GM23338 (cell line): ENCODE data around the gene NECTIN2. TPM values are rescaled to one million over a fixed set of nuclear protein-coding genes. Genes with fewer than 3 reads are reported as not detected.
A peak's percentile ranks its signal among the peaks of the same experiment; 100 is the strongest.

Source experiments
- ATAC-seq: fragments of 200-7000 bp; cut with Tn5 transposase; 3 replicates; pipeline ENCODE4 v1.9.1; 2020
- DNase-seq: peaks from one replicate; pipeline ENCODE4 v3.0.0-alpha.2; 2015; ENCODE audit warnings: low spot score
- H2AFZ ChIP-seq: fragments of 200-600 bp; sonication (generic); 2 replicates; pipeline ENCODE4 v1.8.0; 2016; ENCODE audit warnings: antibody characterized with exemption, mild to moderate bottlenecking, moderate library complexity
- H3F3A ChIP-seq: fragments of 200-600 bp; sonication (generic); replicated peaks from 2 replicates; pipeline ENCODE4 v1.8.0; 2017; ENCODE audit warnings: antibody characterized with exemption, mixed run types, low read depth
- H3K27ac ChIP-seq: fragments of 200-600 bp; sonication (generic); 2 replicates; pipeline ENCODE4 v1.6.1; 2016; ENCODE audit warnings: low read depth
- H3K27me3 ChIP-seq: fragments of 200-600 bp; sonication (generic); 2 replicates; pipeline ENCODE4 v1.8.0; 2016; ENCODE audit warnings: mild to moderate bottlenecking, mixed run types, moderate library complexity; ENCODE audit not compliant: insufficient read depth
- H3K36me3 ChIP-seq: fragments of 200-600 bp; sonication (generic); 2 replicates; pipeline ENCODE4 v1.8.0; 2016; ENCODE audit warnings: mild to moderate bottlenecking; ENCODE audit not compliant: insufficient read depth
- H3K4me1 ChIP-seq: fragments of 200-600 bp; sonication (generic); 2 replicates; pipeline ENCODE4 v1.8.0; 2016; ENCODE audit warnings: mild to moderate bottlenecking, moderate library complexity; ENCODE audit not compliant: insufficient read depth
- H3K4me2 ChIP-seq: fragments of 200-600 bp; sonication (generic); 2 replicates; pipeline ENCODE4 v1.7.1; 2017; ENCODE audit warnings: mixed run types
- H3K4me3 ChIP-seq: fragments of 200-600 bp; sonication (generic); 2 replicates; pipeline ENCODE4 v1.6.1; 2016; ENCODE audit warnings: mixed run types
- H3K79me2 ChIP-seq: fragments of 200-600 bp; sonication (generic); replicated peaks from 2 replicates; pipeline ENCODE4 v1.8.0; 2017; ENCODE audit warnings: mild to moderate bottlenecking; ENCODE audit not compliant: insufficient read depth
- H3K9me2 ChIP-seq: fragments of 200-600 bp; sonication (generic); 2 replicates; pipeline ENCODE4 v1.8.0; 2017; ENCODE audit not compliant: insufficient read depth
- H4K20me1 ChIP-seq: fragments of 200-600 bp; sonication (generic); replicated peaks from 2 replicates; pipeline ENCODE4 v1.8.0; 2017; ENCODE audit warnings: mild to moderate bottlenecking; ENCODE audit not compliant: insufficient read depth
- H3K27ac Mint-ChIP-seq: 2 replicates; pipeline ENCODE4 v1.8.0; 2020; ENCODE audit warnings: inconsistent platforms, mild to moderate bottlenecking, moderate library complexity, mixed read lengths
- H3K27me3 Mint-ChIP-seq: 3 replicates; pipeline ENCODE4 v1.8.0; 2022; ENCODE audit warnings: low read depth, mild to moderate bottlenecking, moderate library complexity, mixed read lengths, inconsistent platforms; ENCODE audit not compliant: insufficient read depth, poor library complexity
- H3K36me3 Mint-ChIP-seq: 3 replicates; pipeline ENCODE4 v1.8.0; 2021; ENCODE audit warnings: low read depth, mild to moderate bottlenecking, inconsistent platforms, moderate library complexity, mixed read lengths
- H3K4me1 Mint-ChIP-seq: 3 replicates; pipeline ENCODE4 v1.8.0; 2020; ENCODE audit warnings: mild to moderate bottlenecking, inconsistent platforms, mixed read lengths
- H3K4me3 Mint-ChIP-seq: 3 replicates; pipeline ENCODE4 v1.8.0; 2021; ENCODE audit warnings: moderate library complexity, mild to moderate bottlenecking, inconsistent platforms, mixed read lengths
- H3K9me3 Mint-ChIP-seq: 3 replicates; pipeline ENCODE4 v1.8.0; 2020; ENCODE audit warnings: moderate library complexity, mild to moderate bottlenecking, inconsistent platforms, mixed read lengths
- CREB1 ChIP-seq: fragments of 250-450 bp; sonication (Bioruptor Pico); IDR thresholded peaks from 2 replicates; pipeline ENCODE4 v1.5.0; 2020; ENCODE audit warnings: low read depth, mild to moderate bottlenecking, moderate library complexity
- CTCF ChIP-seq, 2 experiments: fragments of 200-600 bp in 1 of 2; sonication (generic) in 1 of 2; conservative IDR thresholded peaks; 2 replicates each; pipeline versions ENCODE4 v1.5.1 to v1.6.1; 2016 to 2017; ENCODE audit warnings: antibody characterized with exemption in 2 of 2, low read depth in 2 of 2, mild to moderate bottlenecking in 2 of 2, moderate library complexity in 1 of 2
- NANOG ChIP-seq: IDR thresholded peaks from 2 replicates; pipeline ENCODE4 v1.6.1; 2016; ENCODE audit warnings: antibody characterized with exemption, borderline replicate concordance
- REST ChIP-seq: IDR thresholded peaks from one replicate; pipeline ENCODE4 v1.6.1; 2018; ENCODE audit warnings: antibody characterized with exemption; ENCODE audit not compliant: unreplicated experiment
- STAT1 ChIP-seq: IDR thresholded peaks from one replicate; pipeline ENCODE4 v1.6.1; 2016; ENCODE audit warnings: antibody characterized with exemption; ENCODE audit not compliant: unreplicated experiment
- ZNF114 ChIP-seq: fragments of 250-450 bp; sonication (Bioruptor Pico); IDR thresholded peaks from 2 replicates; pipeline ENCODE4 v1.5.0; 2020; ENCODE audit warnings: mild to moderate bottlenecking, moderate library complexity
- ZNF331 ChIP-seq: fragments of 250-450 bp; sonication (Bioruptor Pico); IDR thresholded peaks from 2 replicates; pipeline ENCODE4 v1.5.0; 2020; ENCODE audit warnings: low read depth, mild to moderate bottlenecking, moderate library complexity
- polyA plus RNA-seq: library from polyadenylated mRNA; unstranded; fragments of >200 nt; fragmentation: Nextera tagmentation; extraction: Ambion mirVana; gene quantifications from 2 replicates; pipeline ENCODE4 v1.2.1, GENCODE V29; 2016
- total RNA-seq: library from RNA; depleted of rRNA; stranded (reverse); fragments of >200 nt; shearing (Covaris generic); gene quantifications from 2 replicates; pipeline ENCODE4 v1.2.3, GENCODE V29; 2014

Gene NECTIN2
- total and polyA plus RNA-seq, 2 experiments from 2014 or later = 109 to 230 TPM

- Mint-ChIP-seq H3K27ac (peak overlapping the region; percentile 56; the same call in 1 of the 2 replicates), H3K36me3 (peaks cover 79% of the 10 kb centered on the region)
- peaks cover 45% of the 10 kb centered on the region for H3K36me3 ChIP-seq
Measured at GRCh38 chr19:44893332-44894051, 47.4 kb downstream of the NECTIN2 start.

More at GRCh38 chr19:44893332-44894051, 47.4 kb downstream of the NECTIN2 start:
- no peaks in the 10 kb centered on the region for H3K27me3 ChIP-seq
- no peak for ATAC-seq
- no peaks in the 10 kb centered on the region for H3K9me2 ChIP-seq
- H3F3A ChIP-seq = peaks cover 29% of the 10 kb centered on the region
- H3K79me2 ChIP-seq = peaks cover 44% of the 10 kb centered on the region
- Mint-ChIP-seq H3K4me3 (peak overlapping the region; percentile 95), H3K9me3 (peaks cover 3% of the 10 kb centered on the region; the same call in 2 of the 3 replicates), H3K27me3 (peaks cover 25% of the 10 kb centered on the region), H3K4me1 (peaks cover 22% of the 10 kb centered on the region)
- no peak overlapping the region for H3K4me2 ChIP-seq
- DNase-seq = no peak
- peaks cover 9% of the 10 kb centered on the region; the same call in 1 of the 2 replicates for H3K4me1 ChIP-seq
- TF ChIP-seq CREB1 (CRISPR knock-in tag) (no peak), NANOG (no peak), ZNF114 (CRISPR knock-in tag) (no peak), CTCF (conservative IDR thresholded peaks at IDR 0.05; ENCODE audit: low read depth in 2 of 2) (no peak), REST (no peak), STAT1 (no peak), ZNF331 (CRISPR knock-in tag) (no peak)
- H3K4me3 ChIP-seq = no peak overlapping the region
- H2AFZ ChIP-seq = no peak overlapping the region
- peaks cover 46% of the 10 kb centered on the region for H4K20me1 ChIP-seq
- no peak overlapping the region; the same call in 1 of the 2 replicates for H3K27ac ChIP-seq
